IPS-20b (cell line): Measurements from ENCODE around the gene ACTR3.
A peak's percentile ranks its signal among the peaks of the same experiment; 100 is the strongest.
"Not testable (repeated sequence)": the region's sequence is repeated elsewhere in the genome, so short reads cannot be mapped to it uniquely, and the experiment has no call there.

Experiments used
- H3K27ac ChIP-seq: one replicate; pipeline ENCODE4 v1.5.1; 2013; ENCODE audit warnings: low read length
- H3K27me3 ChIP-seq: 2 replicates; pipeline ENCODE4 v1.6.1; 2013; ENCODE audit warnings: mild to moderate bottlenecking, low read length, inconsistent platforms; ENCODE audit not compliant: insufficient read depth
- H3K36me3 ChIP-seq: 2 replicates; pipeline ENCODE4 v1.6.1; 2013; ENCODE audit warnings: low read depth, mild to moderate bottlenecking, inconsistent platforms, low read length, moderate library complexity; ENCODE audit not compliant: insufficient read depth
- H3K4me1 ChIP-seq: 2 replicates; pipeline ENCODE4 v1.6.1; 2013; ENCODE audit warnings: mild to moderate bottlenecking, control low read depth, inconsistent platforms, low read length, moderate library complexity; ENCODE audit not compliant: insufficient read depth
- H3K4me3 ChIP-seq: 2 replicates; pipeline ENCODE4 v1.5.1; 2013; ENCODE audit warnings: mild to moderate bottlenecking, low read length, inconsistent platforms
- H3K9ac ChIP-seq: 2 replicates; pipeline ENCODE4 v1.6.1; 2013; ENCODE audit warnings: low read depth, mild to moderate bottlenecking, inconsistent platforms, low read length, moderate library complexity
- H3K9me3 ChIP-seq: 2 replicates; pipeline ENCODE4 v1.6.1; 2013; ENCODE audit warnings: mild to moderate bottlenecking, low read depth, low read length, inconsistent platforms; ENCODE audit not compliant: insufficient read depth

ACTR3 gene

DNA sequence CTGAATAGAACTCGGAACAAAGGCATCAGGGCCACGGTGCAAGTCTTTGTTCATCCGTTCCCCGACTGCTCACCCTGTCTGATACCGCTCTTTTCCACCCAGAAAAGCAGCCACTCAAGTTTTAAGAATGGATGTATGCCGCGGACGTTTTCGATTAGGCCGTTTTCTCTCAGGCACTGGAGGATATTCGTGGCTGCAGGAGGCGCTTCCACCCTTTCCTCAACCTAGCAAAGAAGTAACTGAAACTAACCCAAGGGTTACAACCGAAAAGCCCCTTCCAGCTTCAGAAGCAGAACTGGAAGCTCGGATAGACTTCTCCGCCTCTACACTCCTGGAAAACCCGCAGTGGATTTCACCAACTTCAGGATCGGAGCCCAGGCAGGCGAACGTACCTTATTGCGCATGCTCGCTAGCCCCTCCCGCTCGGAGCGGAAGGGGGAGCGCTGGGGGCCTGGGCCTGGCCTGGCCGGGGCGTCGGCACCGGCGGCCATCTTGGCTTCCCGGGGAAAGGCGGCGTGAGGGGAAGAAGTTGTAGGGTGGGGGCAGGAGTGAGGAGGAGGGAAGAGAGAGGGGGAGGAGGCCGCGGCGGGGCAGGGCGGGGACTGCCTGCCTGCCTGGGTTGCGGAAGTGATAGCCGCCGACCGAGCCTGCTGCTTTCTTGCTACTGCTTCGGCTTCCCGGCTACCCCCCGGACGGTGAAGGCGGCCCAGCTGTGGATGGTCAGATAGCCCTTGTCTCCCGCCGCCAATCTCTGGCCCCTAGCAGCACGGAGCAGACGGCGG lies at the start of gene ACTR3:
Gene ACTR3 (plus strand): TSS at position 619 of the 782 bp plus-strand sequence. CDS start 191 bp downstream, outside the sequence.
- no peaks in the 10 kb centered on the region; the same call in 1 of the 2 replicates for H3K36me3 ChIP-seq
- peak within 1 kb of the TSS; percentile 93 for H3K27ac ChIP-seq
- peaks cover 37% of the 10 kb centered on the region for H3K4me1 ChIP-seq
- H3K9me3 ChIP-seq = no peaks in the 10 kb centered on the region
- peak within 1 kb of the TSS; percentile 90 for H3K4me3 ChIP-seq
- peak within 1 kb of the TSS; percentile 97 for H3K9ac ChIP-seq
- H3K27me3 ChIP-seq = no peaks in the 10 kb centered on the region

GRCh38 chr2:113840518-113840917 lies 49.4 kb upstream of the ACTR3 start:
- Histone ChIP-seq H3K27me3 (no peaks in the 10 kb centered on the region), H3K4me3 (no peak overlapping the region), H3K27ac (no peak overlapping the region), H3K36me3 (no peaks in the 10 kb centered on the region), H3K4me1 (peaks cover 3% of the 10 kb centered on the region; the same call in 1 of the 2 replicates), H3K9me3 (no peaks in the 10 kb centered on the region), H3K9ac (0 out of 2 replicates have a peak overlapping the region, but pooled peaks have one; percentile 11)

GRCh38 chr2:113842919-113843736 lies 46.8 kb upstream of the ACTR3 start:
- Histone ChIP-seq H3K27ac (no peak overlapping the region), H3K9ac (no peak overlapping the region)

GRCh38 chr2:113843737-113844050 lies 46.2 kb upstream of the ACTR3 start:
- H3K9ac ChIP-seq, H3K27ac ChIP-seq, H3K9me3 ChIP-seq, H3K4me3 ChIP-seq, H3K27me3 ChIP-seq, H3K36me3 ChIP-seq, H3K4me1 ChIP-seq: not testable (repeated sequence)

More at GRCh38 chr2:113842919-113843736, 46.8 kb upstream of the ACTR3 start:
- no peak overlapping the region for H3K4me3 ChIP-seq
- no peaks in the 10 kb centered on the region for H3K27me3 ChIP-seq
- H3K4me1 ChIP-seq = peaks cover 3% of the 10 kb centered on the region; the same call in 1 of the 2 replicates
- H3K36me3 ChIP-seq = no peaks in the 10 kb centered on the region
- H3K9me3 ChIP-seq = peaks cover 4% of the 10 kb centered on the region; the same call in 1 of the 2 replicates

GRCh38 chr2:113845261-113845660 lies 44.6 kb upstream of the ACTR3 start:
- peaks cover 4% of the 10 kb centered on the region; the same call in 1 of the 2 replicates for H3K9me3 ChIP-seq
- H3K4me1 ChIP-seq = peaks cover 3% of the 10 kb centered on the region; the same call in 1 of the 2 replicates
- no peak overlapping the region for H3K4me3 ChIP-seq
- no peak overlapping the region for H3K27ac ChIP-seq
- no peak overlapping the region for H3K9ac ChIP-seq
- H3K36me3 ChIP-seq = no peaks in the 10 kb centered on the region
- H3K27me3 ChIP-seq = no peaks in the 10 kb centered on the region

DNA sequence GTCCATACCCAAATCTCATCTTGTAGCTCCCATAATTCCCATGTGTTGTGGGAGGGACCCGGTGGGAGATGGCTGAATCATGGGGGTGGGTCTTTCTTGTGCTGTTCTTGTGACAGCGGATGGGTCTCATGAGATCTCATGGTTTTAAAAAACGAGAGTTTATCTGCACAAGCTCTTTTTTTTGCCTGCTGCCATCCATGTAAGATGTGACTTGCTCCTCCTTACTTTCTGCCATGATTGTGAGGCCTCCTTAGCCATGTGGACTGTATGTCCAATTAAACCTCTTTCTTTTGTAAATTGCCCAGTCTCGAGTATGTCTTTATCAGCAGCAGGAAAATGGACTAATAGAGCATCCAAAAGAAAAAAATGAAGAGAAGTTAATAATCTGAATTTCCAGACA lies 44.1 kb upstream of the ACTR3 start:
- H3K27ac ChIP-seq, H3K9ac ChIP-seq, H3K27me3 ChIP-seq, H3K4me1 ChIP-seq, H3K36me3 ChIP-seq, H3K9me3 ChIP-seq, H3K4me3 ChIP-seq: not testable (repeated sequence)

DNA sequence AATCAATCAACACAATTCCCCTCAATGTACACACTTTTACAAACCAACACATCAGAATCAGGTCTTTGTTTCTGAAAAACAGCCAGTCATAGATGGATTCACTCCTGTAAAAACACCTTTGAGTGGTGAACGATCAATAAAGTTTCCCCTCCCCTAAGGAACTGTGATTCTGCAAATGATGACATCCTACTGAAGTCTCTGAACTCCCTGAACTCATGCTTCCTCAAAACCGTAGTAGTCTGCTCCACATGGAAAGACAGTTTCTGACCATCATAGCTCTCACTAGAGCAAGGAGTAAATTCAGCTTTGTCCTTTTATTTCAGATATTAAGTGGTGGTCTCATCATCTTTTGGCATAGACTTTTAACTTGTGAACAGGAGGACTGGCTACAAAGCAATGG lies 43.5 kb upstream of the ACTR3 start:
- no peak overlapping the region for H3K4me3 ChIP-seq
- H3K9ac ChIP-seq = no peak overlapping the region
- no peak overlapping the region for H3K27ac ChIP-seq
- no peaks in the 10 kb centered on the region for H3K27me3 ChIP-seq
- peaks cover 4% of the 10 kb centered on the region; the same call in 1 of the 2 replicates for H3K9me3 ChIP-seq
- no peaks in the 10 kb centered on the region for H3K4me1 ChIP-seq
- no peaks in the 10 kb centered on the region for H3K36me3 ChIP-seq

DNA sequence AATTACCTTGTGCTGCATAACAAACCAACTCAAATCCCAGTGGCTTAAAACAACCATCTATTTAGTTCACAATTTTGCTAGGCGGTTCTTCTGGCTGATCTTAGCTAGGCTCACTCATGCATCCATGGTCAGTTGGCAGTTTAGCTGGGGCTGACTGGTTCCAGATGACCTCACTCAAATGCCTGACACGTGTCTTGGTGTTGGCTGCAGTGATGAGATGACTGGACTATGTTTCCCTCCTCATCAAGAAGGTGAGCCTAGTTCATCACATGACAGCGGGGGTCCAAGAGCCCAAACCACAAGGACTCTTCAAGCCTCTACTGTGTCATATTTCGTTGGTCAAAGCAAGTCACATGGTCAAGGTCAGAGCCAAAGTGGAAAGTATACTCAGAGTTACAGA lies 42.7 kb upstream of the ACTR3 start:
- Histone ChIP-seq H3K4me3 (no peak overlapping the region), H3K9me3 (peaks cover 4% of the 10 kb centered on the region; the same call in 1 of the 2 replicates), H3K9ac (no peak overlapping the region), H3K4me1 (no peaks in the 10 kb centered on the region), H3K27ac (no peak overlapping the region), H3K36me3 (no peaks in the 10 kb centered on the region), H3K27me3 (no peaks in the 10 kb centered on the region)

GRCh38 chr2:113848758-113849415 lies 41.0 kb upstream of the ACTR3 start:
- no peaks in the 10 kb centered on the region for H3K36me3 ChIP-seq
- H3K9ac ChIP-seq = no peak overlapping the region
- no peak overlapping the region for H3K27ac ChIP-seq
- H3K4me1 ChIP-seq = no peaks in the 10 kb centered on the region
- H3K27me3 ChIP-seq = no peaks in the 10 kb centered on the region
- H3K9me3 ChIP-seq = peaks cover 4% of the 10 kb centered on the region; the same call in 1 of the 2 replicates
- H3K4me3 ChIP-seq = no peak overlapping the region

- Histone ChIP-seq H3K9me3 (peaks cover 4% of the 10 kb centered on the region; the same call in 1 of the 2 replicates), H3K4me1 (no peaks in the 10 kb centered on the region), H3K36me3 (no peaks in the 10 kb centered on the region), H3K9ac (no peak overlapping the region), H3K4me3 (no peak overlapping the region), H3K27ac (no peak overlapping the region), H3K27me3 (no peaks in the 10 kb centered on the region)
Observed at GRCh38 chr2:113850687-113851086, 39.2 kb upstream of the ACTR3 start.

- no peaks in the 10 kb centered on the region for H3K9me3 ChIP-seq
- H3K36me3 ChIP-seq = no peaks in the 10 kb centered on the region
- H3K27ac ChIP-seq = no peak overlapping the region
- no peak overlapping the region for H3K4me3 ChIP-seq
- H3K4me1 ChIP-seq = no peaks in the 10 kb centered on the region
- no peaks in the 10 kb centered on the region for H3K27me3 ChIP-seq
- H3K9ac ChIP-seq = no peak overlapping the region
Observed at GRCh38 chr2:113851640-113852039, 38.2 kb upstream of the ACTR3 start.
